Stimulated activated CD4-positive, alpha-beta T cell treated with anti-CD3 and anti-CD28 coated beads, Interleukin-12 subunit alpha, Interleukin-12 subunit beta, amount 100 ng/mL, for 24 hours (primary cell): ENCODE results near the gene NIF3L1.
A peak's percentile ranks its signal among the peaks of the same experiment; 100 is the strongest.
"Not testable (repeated sequence)": the region's sequence is repeated elsewhere in the genome, so short reads cannot be mapped to it uniquely, and the experiment has no call there.

ENCODE experiments used
- DNase-seq, 2 experiments: peaks; one replicate each; pipeline ENCODE4 v3.0.0-alpha.2; 2020; ENCODE audit warnings: low read depth in 2 of 2

NIF3L1 gene

DNA sequence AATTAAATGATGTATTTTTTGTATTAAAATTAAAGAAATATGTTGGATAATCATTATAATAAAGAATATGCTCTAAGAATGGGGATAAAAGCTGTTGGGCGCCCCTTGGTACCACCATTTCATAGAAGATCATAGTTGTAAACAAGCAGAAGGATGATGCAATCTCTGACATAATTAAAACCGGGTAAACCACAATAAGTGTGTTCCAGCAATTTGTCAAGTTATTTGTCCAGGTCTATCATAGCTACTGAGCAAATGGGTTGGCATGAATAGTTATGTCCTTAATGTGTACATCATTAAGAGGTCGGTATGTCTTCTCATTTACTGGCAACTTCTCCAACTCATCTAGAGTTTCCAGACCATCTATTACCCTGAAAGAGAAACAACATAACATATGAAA, 18.0 kb upstream of the NIF3L1 start:
- no peak for DNase-seq

DNA sequence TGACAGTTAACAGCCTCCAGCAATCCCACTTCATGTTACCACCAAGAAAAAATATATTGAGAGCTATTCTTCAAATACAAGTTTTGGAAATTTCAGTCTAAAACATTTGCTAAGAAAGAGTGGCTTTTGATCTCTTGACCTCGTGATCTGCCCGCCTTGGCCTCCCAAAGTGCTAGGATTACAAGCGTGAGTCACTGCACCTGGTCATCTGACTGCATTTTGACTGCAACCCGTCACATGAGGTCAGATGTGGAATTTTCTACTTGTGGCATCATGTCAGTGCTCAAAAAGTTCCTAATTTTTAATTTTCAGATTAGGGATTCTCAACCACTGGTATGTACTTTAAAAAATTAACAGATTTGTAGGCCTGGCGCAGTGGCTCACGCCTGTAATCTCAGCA, 15.6 kb upstream of the NIF3L1 start:
- DNase-seq: no peak

DNA sequence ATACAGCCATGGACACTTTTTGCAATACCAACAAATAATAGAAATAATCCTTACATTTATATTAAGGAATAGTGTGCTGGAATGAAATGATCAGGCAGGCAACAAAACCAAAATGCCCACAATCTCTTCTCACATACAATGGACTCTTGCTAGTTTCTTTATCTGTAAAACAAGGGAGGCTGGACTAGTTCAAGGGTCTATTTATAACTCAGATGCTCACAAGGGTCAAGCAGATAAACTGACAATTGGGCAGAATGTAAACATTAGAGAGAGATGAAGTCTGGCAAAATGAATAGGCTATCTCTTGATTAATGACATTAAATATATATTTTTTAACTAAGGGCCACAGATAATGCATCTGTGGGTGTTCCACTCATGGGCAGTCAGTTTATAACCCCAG, 11.7 kb upstream of the NIF3L1 start:
- DNase-seq: no peak

DNA sequence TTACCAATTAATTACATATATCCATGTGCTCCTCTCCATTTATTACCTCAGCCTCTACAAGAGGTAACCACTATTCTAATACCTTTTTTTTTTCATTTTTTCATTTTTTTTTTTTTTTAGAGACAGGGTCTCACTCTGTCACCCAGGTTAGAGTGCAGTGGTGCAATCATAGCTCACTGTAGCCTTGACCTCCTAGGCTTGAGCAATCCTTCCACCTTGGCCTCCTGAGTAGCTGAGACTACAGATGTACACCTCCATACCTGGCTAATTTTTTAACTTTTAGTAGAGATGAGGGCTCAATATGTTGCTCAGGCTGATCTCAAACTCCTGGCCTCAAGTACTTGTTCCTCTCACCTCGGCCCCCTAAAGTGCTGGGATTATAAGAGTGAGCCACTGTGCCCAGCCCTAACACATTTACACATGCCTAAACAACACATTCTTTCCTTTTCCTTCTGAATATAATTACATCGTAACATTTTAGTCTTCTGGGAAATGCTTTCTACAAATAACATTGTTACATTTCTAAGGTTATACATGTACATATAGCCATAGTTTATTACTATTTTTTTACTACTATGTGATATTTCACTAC, 10.8 kb upstream of the NIF3L1 start:
- no peak for DNase-seq

DNA sequence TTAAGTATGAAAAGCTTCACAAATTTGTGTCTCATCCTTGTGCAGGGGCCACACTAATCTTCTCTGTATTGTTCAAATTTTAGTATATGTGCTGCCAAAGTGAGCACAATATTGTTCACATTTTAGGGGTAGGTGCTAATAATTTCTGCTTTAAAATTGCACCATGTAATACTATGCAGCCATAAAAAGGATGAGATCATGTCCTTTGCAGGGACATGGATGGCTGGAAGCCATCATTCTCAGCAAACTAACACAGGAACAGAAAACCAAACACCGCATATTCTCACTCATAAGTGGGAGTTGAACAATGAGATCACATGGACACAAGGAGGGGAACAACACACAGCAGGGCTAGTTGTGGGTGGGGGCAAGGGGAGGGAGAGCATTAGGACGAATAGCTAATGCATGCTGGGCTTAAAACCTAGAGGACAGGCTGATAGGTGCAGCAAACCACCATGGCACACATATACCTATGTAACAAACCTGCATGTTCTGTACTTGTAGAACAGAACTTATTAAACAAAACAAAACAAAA, 7.4 kb upstream of the NIF3L1 start:
- DNase-seq: not testable (repeated sequence)

DNA sequence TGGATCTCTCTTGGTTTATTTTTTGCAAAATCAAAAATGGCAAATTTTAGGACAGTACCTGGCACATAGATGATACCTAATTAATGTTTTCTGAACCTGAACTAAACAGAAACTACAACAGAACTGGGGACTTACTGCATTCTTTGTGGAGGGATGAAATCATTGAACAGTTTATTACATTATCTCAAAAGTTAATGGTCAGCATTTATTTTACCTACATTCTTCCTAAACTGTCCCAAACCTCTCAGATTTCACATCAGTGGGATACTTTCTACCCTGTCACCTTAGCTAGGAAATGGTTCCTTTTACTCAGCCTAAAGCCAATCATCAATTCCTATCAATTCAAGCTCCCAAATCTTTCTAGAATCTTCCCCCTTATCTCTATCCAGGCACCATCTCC, 10.3 kb downstream of the NIF3L1 start:
- DNase-seq: no peak

DNA sequence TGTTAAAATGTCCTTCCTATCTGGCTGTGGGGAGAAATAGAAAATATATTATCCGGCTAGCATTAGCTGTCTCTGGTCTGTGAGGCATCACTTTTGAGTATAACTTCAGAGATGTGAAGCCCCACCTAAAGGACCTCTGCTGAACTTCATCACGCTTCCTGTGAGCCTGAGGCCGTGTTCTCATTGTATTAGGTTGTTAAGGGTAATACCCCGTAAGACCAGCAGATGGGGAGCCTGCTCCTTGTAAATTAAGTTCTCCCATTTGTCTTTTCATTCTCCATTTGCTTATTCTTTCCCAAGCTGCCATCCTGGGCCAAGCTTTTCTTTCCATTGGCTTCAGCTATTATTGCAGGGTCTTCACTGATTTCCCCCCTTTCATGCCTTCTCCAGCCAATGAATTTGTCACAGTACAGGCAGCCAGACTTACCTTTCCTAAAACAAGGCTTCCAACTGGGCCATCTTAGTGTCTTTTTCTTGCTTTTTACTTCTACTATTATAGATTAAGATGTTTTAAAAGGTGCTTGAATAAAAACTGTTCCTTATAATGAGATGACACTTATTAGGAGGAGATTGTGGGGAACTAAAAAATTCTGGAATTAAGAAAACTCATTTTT, 12.4 kb downstream of the NIF3L1 start:
- peak; percentile 48 to 49 for DNase-seq

DNA sequence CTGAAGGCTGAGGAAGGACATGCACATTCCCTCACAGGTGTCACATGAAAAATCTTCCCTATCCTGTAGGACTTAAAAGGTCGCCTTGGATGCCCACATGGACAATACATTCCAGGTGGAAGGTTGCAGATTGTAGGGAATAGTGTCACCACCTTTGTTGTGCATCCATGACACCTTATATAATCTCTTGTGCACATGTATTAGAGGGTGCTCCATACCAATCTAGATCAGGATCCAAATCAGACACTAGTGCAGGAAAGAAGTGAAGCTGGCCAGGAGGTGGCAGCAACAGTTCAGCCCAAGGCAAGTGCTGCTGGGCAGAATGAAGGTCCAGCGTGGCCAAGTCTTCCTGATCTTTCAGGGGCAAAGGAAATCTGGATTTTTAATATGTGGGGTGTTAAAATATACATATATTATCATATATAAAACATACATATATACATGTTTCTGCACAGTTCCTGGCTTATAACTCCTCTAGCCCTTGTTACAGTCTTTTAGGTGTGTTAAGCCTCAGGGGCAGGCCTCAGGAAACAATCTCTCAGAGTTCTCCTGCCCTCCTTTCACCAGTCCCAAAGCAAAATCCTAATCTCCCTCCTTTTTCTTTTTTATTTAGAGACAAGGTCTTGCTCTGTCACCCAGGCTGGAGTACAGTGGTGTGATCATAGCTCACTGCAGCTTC, 16.6 kb downstream of the NIF3L1 start:
- peak; percentile 5 to 40 for DNase-seq

DNA sequence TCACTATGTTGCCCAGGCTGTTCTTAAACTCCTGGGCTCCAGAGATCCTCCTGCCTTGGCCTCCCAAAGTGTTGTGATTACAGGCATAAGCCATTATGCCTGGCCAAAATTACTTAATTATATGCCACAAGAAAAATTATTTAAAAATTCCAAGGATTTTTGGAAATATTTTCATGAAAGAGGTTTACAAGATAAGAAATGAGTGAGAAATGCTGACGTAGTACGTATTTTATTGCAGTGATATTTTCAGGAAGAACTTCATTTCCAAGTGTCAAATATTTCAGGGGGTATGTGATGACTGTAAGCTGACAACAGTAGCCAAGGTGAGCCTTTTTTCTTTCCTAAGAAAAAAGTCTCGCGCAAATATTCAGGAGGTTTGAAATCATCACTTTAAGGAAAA, 20.8 kb downstream of the NIF3L1 start:
- no peak for DNase-seq

DNA sequence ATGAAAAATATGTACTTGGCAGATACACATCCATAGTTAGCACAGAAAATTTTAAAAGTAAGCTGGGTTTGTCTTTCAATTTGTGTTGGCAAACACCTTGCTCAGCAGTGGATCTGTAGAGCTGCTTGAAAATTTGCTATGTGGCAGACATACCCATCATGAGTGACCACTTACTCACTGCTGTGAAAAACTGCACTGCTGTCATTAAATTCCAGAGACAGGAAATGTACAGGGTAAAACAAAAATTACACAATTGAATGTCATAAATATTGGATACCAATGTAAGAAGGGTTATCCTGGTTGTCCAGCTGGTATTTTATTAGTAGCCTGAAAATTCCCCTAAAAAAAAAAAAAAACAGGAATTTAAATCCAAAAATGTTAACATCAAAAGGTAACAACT, 24.5 kb downstream of the NIF3L1 start:
- DNase-seq: no peak

DNA sequence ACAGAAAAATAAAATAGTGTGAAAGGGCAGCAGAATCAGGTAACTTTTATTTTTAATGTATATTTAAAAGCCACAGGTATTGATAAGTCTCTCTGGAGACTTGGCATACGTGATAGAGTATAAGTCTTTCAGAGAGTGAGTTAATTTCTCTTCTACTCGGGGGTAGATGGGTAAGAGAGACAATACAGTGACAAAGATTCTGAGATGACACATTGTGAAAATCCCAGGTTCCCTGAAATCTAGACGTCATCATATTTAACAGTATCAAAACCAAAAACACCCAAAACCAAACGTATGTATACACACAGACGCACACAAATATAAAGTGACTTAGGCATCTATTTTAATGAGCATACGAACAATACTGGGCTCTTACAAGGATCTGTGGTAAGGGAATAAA, 33.3 kb downstream of the NIF3L1 start:
- DNase-seq: no peak

DNA sequence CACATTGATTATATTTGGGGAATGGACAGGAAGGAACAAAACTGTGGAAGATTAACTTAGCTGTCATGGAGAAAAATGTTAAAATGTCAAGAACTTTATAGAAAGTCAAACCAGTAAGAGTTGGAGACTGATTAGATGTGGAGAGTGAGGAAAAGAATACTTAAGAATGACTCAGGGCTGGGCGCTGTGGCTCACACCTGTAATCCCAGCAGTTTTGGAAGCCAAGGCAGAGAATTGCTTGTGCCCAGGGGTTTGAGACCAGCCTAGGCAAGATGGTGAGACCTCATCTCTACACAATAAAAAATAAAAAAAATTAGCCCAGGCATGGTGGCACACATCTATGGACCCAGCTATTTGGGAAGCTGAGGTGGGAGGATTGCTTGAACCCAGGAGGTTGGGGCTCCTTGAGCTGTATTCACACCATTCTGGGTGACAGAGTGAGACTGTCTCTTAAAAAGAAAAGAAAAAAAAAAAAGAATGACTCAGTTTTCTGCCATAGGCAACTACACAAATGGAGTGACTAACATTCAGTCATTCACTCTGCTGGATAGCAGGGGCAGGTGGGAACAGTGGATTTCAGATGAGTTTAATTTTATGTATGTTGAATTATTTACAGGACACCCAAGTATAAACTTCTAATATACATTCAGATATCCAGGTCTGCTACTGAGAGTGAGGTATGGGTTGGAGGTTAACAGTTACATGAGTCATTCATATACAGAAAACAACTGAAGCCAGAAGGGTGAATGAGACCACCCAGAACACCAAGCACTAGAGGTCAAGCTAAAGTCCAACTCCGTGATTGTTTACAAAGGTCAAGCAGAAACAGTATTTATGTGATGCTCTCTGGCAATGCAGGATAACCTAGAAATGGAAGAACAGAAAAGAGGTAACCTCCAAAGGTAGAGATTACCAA, 40.4 kb downstream of the NIF3L1 start:
- DNase-seq: no peak

DNA sequence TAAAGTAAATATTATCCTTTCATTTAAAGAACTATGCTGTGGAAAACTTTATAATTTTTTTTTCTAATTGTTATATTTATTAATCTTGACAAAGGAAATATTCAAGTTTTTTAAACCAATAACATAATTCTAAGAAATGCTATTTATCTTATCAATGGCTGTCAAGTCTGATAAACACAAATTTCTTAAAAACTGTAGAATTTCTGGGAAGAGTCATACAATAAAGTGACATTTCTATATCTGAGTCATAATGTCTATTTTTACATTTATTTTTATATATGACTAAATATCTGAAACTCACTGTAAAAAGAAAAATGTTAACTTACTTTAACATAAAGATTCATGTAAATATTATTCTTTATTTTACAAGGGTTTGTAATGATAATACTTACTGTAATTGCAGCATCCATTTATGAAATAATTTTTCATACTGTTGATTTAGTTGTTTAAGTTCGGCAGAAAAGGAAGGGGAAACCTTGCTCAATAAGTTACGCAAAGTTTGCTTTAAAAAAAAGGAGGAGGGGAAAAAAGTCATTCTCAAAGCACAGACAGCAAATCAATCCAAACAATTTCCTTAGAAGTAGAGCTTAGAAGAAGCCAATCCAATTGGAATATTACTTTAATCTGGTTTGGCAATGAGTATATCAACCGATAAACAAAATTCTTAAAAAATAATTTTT, 41.9 kb downstream of the NIF3L1 start:
- no peak for DNase-seq

DNA sequence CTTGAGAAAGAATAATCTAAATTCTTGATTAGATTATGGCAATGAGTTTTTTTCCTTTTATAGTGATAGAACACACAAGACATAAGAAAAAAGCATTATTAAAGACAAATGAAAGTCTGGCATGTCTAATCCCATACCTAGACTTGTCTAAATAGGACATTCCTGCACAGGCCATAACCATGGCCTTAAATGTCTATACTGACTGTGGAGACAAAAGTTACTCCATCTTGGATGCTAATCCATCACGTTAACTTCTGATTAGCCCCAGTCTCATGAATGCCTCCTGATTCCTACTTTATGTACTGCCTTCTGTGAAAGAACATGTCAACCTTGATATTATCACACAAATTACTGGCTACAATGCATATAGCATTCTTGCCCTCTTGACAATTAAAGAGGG, 50.7 kb downstream of the NIF3L1 start:
- no peak for DNase-seq

DNA sequence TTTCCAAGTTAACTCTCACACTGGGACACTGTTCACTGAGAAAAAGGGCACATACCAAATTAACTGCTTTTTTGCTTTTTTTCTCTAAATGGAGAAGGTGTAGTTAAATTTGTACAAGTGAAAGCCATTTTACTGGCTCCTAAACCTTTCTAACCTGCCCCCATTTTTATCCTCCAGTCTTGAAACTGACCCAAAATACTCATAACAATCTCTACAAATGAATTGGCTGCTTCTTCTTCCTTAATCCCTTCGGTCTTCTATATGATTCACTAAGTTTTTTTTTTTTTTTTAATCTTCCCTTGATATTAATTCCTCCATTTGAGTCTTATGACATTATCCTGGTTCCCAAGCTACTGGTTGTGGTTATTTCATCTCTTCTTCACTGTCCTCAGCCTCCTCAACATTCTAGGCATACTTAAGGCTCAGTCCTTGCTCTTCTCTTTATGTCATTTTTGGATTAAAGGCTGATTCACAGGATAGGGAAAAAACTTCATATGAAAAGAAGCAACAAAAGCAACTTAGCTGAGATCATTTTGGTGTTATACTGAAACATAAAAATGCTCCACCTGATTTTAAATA, 54.4 kb downstream of the NIF3L1 start:
- DNase-seq: no peak

DNA sequence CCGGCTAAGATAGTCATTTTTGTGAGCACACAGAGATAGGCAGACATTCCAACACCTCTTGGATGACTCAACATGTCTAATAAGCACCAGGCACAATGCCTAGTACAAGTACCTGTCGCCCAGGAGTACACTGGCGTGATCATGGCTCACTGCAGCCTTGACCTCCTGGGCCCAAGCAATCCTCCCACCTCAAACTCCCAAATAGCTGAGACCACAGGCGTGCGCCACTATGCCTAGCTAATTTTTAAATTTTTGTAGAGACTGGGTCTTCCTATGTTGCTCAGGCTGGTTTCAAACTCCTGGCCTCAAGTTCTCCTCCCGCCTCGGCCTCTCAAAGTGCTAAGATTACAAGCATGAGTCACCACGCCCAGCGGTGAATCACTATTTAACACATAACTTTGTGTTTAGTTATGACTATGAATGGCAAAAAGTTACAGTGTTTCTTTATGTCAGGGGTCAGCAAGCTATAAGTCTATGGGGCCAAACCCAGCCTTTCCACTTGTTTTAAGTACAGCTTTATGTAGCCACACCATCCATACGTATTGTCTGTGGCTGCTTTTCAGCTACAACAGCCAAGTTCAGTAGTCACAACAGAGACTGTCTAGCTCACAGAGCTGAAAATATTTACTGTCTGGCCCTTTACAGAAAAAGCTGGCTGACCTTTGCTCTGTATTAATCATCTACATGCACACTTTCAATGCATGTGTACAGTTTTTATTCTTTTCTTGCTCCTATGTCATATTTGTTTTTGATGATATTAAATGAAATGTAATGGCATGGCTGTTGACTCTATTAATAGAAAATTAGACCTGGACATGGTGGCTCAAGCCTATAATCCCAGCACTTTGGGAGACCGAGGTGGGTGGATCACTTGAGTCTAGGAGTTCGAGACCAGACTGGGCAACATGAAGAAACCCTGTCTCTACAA, 55.6 kb downstream of the NIF3L1 start:
- DNase-seq: peak; percentile 54 to 70

DNA sequence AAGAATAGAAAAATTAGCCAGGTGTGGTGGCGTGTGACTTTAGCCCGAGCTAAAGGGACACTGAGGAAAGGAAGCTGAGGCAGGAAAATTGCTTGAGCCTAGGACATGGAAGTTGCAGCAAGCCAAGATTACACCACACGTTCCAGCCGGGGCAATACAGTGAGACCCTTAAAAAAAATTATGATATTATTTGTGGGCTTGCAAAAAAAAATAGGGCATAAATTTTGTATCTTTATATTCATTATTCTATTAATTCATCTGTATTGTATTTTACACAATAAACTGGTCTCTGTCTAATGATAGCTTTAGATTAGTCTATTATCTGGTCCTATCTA, 56.2 kb downstream of the NIF3L1 start:
- no peak for DNase-seq

DNA sequence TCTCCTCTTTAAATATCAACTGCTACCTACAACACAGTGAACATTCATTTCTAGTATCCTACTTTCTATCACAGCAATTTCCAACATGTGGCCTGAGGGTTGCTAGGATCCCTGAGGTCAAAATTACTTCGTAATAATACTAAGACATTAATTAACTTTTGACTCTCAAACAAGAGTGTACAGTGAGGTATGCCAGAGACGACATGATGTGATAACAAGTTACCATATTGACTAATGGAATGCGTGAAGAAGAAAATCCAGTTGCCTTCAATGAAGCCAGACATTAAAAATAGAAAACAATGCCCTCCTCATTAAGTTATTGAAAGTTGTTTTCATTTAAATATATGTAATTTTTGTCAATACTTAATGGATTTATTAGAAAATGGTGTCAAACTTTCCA, 61.2 kb downstream of the NIF3L1 start:
- no peak for DNase-seq
